ENCODE data around the gene PCDH9. TPM values are rescaled to one million over a fixed set of nuclear protein-coding genes. Genes with fewer than 3 reads are reported as not detected.

PCDH9 gene
- total and polyA plus RNA-seq, 2 of the 4 experiments (the other 2 are of a cell fraction), result 2.2 to 10.2 TPM

- no peak overlapping the region for H2BK15ac ChIP-seq (ENCODE audit: low read depth, low read length)
- no peak overlapping the region for H2AK5ac ChIP-seq (ENCODE audit: low read depth, low read length)
- no peaks in the 10 kb centered on the region for H3K9me1 ChIP-seq (ENCODE audit: insufficient read depth, low read length)
- H3K36me3 ChIP-seq (ENCODE audit: control insufficient read depth, insufficient read depth, low read length), result no peaks in the 10 kb centered on the region
- H2BK120ac ChIP-seq (ENCODE audit: low read depth, low read length), result no peak overlapping the region
- no peak overlapping the region for H3K18ac ChIP-seq (ENCODE audit: low read depth, low read length)
- H2AFZ ChIP-seq (replicated peaks; ENCODE audit: low read length, poor library complexity), result no peak overlapping the region
- ChIA-PET CTCF (no interaction called here), POLR2A (ENCODE audit: unreplicated experiment) (interaction anchor here (0.6 kb wide), 1 partner anchor 25 kb away, joined by 3 read pairs; no protein-coding TSS in a partner anchor)
- H3K4me2 ChIP-seq (ENCODE audit: low read depth, low read length), result no peak overlapping the region
- dilution Hi-C loops (cut with HindIII; ENCODE audit: low sequenced_read_pairs, unreplicated experiment), result no loop called here
- TF ChIP-seq MAFK (IDR thresholded peaks at IDR 0.05; ENCODE audit: low read depth, low read length), result no peak
- TF ChIP-seq SMC3 (IDR thresholded peaks at IDR 0.05; ENCODE audit: low read depth, low read length), result no peak
- TF ChIP-seq CEBPB (IDR thresholded peaks at IDR 0.05; ENCODE audit: low read depth, low read length), result no peak
- TF ChIP-seq ELK1 (IDR thresholded peaks at IDR 0.05; ENCODE audit: borderline replicate concordance, low read depth, low read length), result no peak
- no peak for TF ChIP-seq RFX5 (IDR thresholded peaks at IDR 0.05; ENCODE audit: low read depth, low read length)
- TF ChIP-seq POLR2A (IDR thresholded peaks at IDR 0.05; ENCODE audit: low read depth, low read length), result no peak
- no peak for TF ChIP-seq CTCF (conservative IDR thresholded peaks at IDR 0.05; ENCODE audit: low read depth, low read length)
- no peak for TF ChIP-seq MAZ (IDR thresholded peaks at IDR 0.05; ENCODE audit: borderline replicate concordance, low read depth, low read length)
- TF ChIP-seq NFE2L2 (IDR thresholded peaks at IDR 0.05; ENCODE audit: low read depth, low read length), result no peak
- no peak for TF ChIP-seq FOS (IDR thresholded peaks at IDR 0.05; ENCODE audit: low read depth, low read length)
- TF ChIP-seq RCOR1 (IDR thresholded peaks at IDR 0.05; ENCODE audit: insufficient replicate concordance, low read length), result no peak
- TF ChIP-seq MXI1 (IDR thresholded peaks at IDR 0.05; ENCODE audit: borderline replicate concordance, low read depth, low read length), result no peak
- no peak for TF ChIP-seq RAD21 (IDR thresholded peaks at IDR 0.05; ENCODE audit: low read length)
- TF ChIP-seq CHD1 (IDR thresholded peaks at IDR 0.05; ENCODE audit: low read depth, low read length), result no peak
- no peaks in the 10 kb centered on the region for H3K4me1 ChIP-seq (ENCODE audit: control insufficient read depth, insufficient read depth, low read length)
- no peak overlapping the region for H3K27ac ChIP-seq (ENCODE audit: insufficient read depth, low read length)
- no peak overlapping the region for H3K4ac ChIP-seq (ENCODE audit: low read depth, low read length)
- no peak overlapping the region for H3K23ac ChIP-seq (ENCODE audit: low read depth, low read length)
- no peak overlapping the region for H4K91ac ChIP-seq (ENCODE audit: insufficient read depth, low read depth, low read length)
- no peaks in the 10 kb centered on the region for H3K9me3 ChIP-seq (ENCODE audit: control insufficient read depth, insufficient read depth, low read length)
- no peaks in the 10 kb centered on the region for H4K20me1 ChIP-seq (ENCODE audit: insufficient read depth, low read length)
- no peak overlapping the region for H4K8ac ChIP-seq (ENCODE audit: low read depth in 2 of 2, low read length in 2 of 2)
- WGBS, 2 experiments (ENCODE audit: extremely low coverage in 2 of 2, insufficient read length in 1 of 2), result no CpG with 5 or more reads among the region's 2 CpGs
- DNase-seq, result no peak
- H3K14ac ChIP-seq (replicated peaks; ENCODE audit: low read depth, low read length), result no peak overlapping the region
- H2AK9ac ChIP-seq (replicated peaks; ENCODE audit: low read depth, low read length, poor library complexity), result no peak overlapping the region
- no peak overlapping the region for H3K9ac ChIP-seq (ENCODE audit: low read depth, low read length)
- no peak for ATAC-seq (ENCODE audit: low read depth)
- no peaks in the 10 kb centered on the region for H3K27me3 ChIP-seq (ENCODE audit: control insufficient read depth, insufficient read depth, low read length)
- no peak overlapping the region for H2BK5ac ChIP-seq (ENCODE audit: low read depth, low read length, poor library complexity, severe bottlenecking)
- H3K79me1 ChIP-seq (ENCODE audit: low read depth in 1 of 2, low read length in 2 of 2), result no peaks in the 10 kb centered on the region
- intact Hi-C loops (cut with micrococcal nuclease), result no loop called here
- H2BK20ac ChIP-seq (ENCODE audit: low read depth, low read length), result no peak overlapping the region
- H3K4me3 ChIP-seq (ENCODE audit: insufficient read depth, low read depth, low read length), result no peak overlapping the region
- in situ Hi-C loops (cut with MboI; ENCODE audit: low sequenced_read_pairs), result no loop called here
- H3K56ac ChIP-seq (ENCODE audit: extremely low read depth, insufficient read depth, low read length), result no peak overlapping the region
- no peak overlapping the region for H4K5ac ChIP-seq (ENCODE audit: low read depth, low read length)
- BruUV-seq (replicated peaks), result no TSS peak
Measured at GRCh38 chr13:66751691-66752090, 478.4 kb downstream of the PCDH9 start.

Data from IMR-90 (cell line).